Endodermal cell (in vitro differentiated cells): ENCODE results near the gene NLRP12. TPM values are rescaled to one million over a fixed set of nuclear protein-coding genes. Genes with fewer than 3 reads are reported as not detected.
"Not testable (repeated sequence)": the region's sequence is repeated elsewhere in the genome, so short reads cannot be mapped to it uniquely, and the experiment has no call there.

Source experiments
- DNase-seq: peaks from one replicate; pipeline ENCODE4 v3.0.0-alpha.2; 2017
- H3K27ac ChIP-seq: 2 replicates; pipeline ENCODE4 v1.5.1; 2013; ENCODE audit warnings: mild to moderate bottlenecking, low read depth, low read length, moderate library complexity
- H3K27me3 ChIP-seq: 2 replicates; pipeline ENCODE4 v1.6.1; 2013; ENCODE audit warnings: mild to moderate bottlenecking, low read length, moderate library complexity; ENCODE audit not compliant: insufficient read depth, control insufficient read depth, poor library complexity, severe bottlenecking
- H3K36me3 ChIP-seq: 2 replicates; pipeline ENCODE4 v1.7.0; 2013; ENCODE audit warnings: mild to moderate bottlenecking, low read length, moderate library complexity; ENCODE audit not compliant: control insufficient read depth, insufficient read depth
- H3K4me1 ChIP-seq: one replicate; pipeline ENCODE4 v1.7.0; 2013; ENCODE audit warnings: low read length; ENCODE audit not compliant: control insufficient read depth, insufficient read depth
- H3K4me3 ChIP-seq: 2 replicates; pipeline ENCODE4 v1.5.1; 2013; ENCODE audit warnings: mild to moderate bottlenecking, low read length, moderate library complexity
- H3K9ac ChIP-seq: 2 replicates; pipeline ENCODE4 v1.6.1; 2013; ENCODE audit warnings: mild to moderate bottlenecking, low read length, moderate library complexity; ENCODE audit not compliant: poor library complexity, severe bottlenecking; ENCODE audit errors: extremely low read depth
- H3K9me3 ChIP-seq: 2 replicates; pipeline ENCODE4 v1.6.1; 2013; ENCODE audit warnings: mild to moderate bottlenecking, low read length, moderate library complexity; ENCODE audit not compliant: control insufficient read depth
- H3K27ac Mint-ChIP-seq: 2 replicates; pipeline ENCODE4 v1.8.0; 2020; ENCODE audit warnings: mixed read lengths
- H3K27me3 Mint-ChIP-seq: 2 replicates; pipeline ENCODE4 v1.8.0; 2021; ENCODE audit warnings: mild to moderate bottlenecking, mixed read lengths; ENCODE audit not compliant: insufficient read depth
- H3K36me3 Mint-ChIP-seq: 2 replicates; pipeline ENCODE4 v1.8.0; 2020; ENCODE audit warnings: low read depth, mixed read lengths
- H3K4me1 Mint-ChIP-seq: 2 replicates; pipeline ENCODE4 v1.8.0; 2020; ENCODE audit warnings: mixed read lengths
- H3K4me3 Mint-ChIP-seq: 2 replicates; pipeline ENCODE4 v1.8.0; 2020; ENCODE audit warnings: mild to moderate bottlenecking, moderate library complexity, mixed read lengths
- H3K9me3 Mint-ChIP-seq: 2 replicates; pipeline ENCODE4 v1.8.0; 2020; ENCODE audit warnings: mild to moderate bottlenecking, mixed read lengths
- CTCF ChIP-seq: fragments of 200-600 bp; sonication (generic); conservative IDR thresholded peaks from 2 replicates; pipeline ENCODE4 v1.5.0; 2021; ENCODE audit warnings: antibody characterized with exemption, mild to moderate bottlenecking
- WGBS, 2 experiments: methylation state at CpG; one replicate each; pipeline versions ENCODE4 v1.1.5 to v1.1.7; 2013; ENCODE audit warnings: missing lambda C conversion rate in 2 of 2, mixed read lengths in 1 of 2; ENCODE audit not compliant: insufficient coverage in 1 of 2, insufficient read length in 1 of 2; 5-methylcytosine and 5-hydroxymethylcytosine counted together
- total RNA-seq, 2 donors: library from RNA; stranded (reverse); fragmentation: NEBNext Ultra II Directional in 1 of 2; extraction: Animal tissue kit (Norgen Biotek cat#: 25700) in 1 of 2; gene quantifications; 2 replicates in 1 of 2; 3 replicates in 1 of 2; pipeline ENCODE4 v1.2.1, GENCODE V29; 2021

The NLRP12 gene
- total RNA-seq, 2 donors from 2014 or later = 0.20 to 2.6 TPM

- Mint-ChIP-seq H3K27ac (peak overlapping the region; percentile 97), H3K9me3 (no peaks in the 10 kb centered on the region), H3K27me3 (no peaks in the 10 kb centered on the region), H3K36me3 (no peaks in the 10 kb centered on the region), H3K4me3 (peak overlapping the region; percentile 24), H3K4me1 (peaks cover 38% of the 10 kb centered on the region)
- H3K9me3 ChIP-seq = no peaks in the 10 kb centered on the region
- H3K27me3 ChIP-seq = no peaks in the 10 kb centered on the region
- no peak overlapping the region for H3K4me3 ChIP-seq
- H3K36me3 ChIP-seq = no peaks in the 10 kb centered on the region
- peak overlapping the region; percentile 0 for H3K27ac ChIP-seq
- 49 to 77% methylated on average over 4 of the region's 4 CpGs for WGBS, 2 experiments
- no peaks in the 10 kb centered on the region for H3K4me1 ChIP-seq
- TF ChIP-seq CTCF = no peak
- H3K9ac ChIP-seq = peak overlapping the region; percentile 68
- no peak for DNase-seq
These were observed 50.1 kb downstream of the NLRP12 start for GRCh38 chr19:53773999-53774398.

DNA sequence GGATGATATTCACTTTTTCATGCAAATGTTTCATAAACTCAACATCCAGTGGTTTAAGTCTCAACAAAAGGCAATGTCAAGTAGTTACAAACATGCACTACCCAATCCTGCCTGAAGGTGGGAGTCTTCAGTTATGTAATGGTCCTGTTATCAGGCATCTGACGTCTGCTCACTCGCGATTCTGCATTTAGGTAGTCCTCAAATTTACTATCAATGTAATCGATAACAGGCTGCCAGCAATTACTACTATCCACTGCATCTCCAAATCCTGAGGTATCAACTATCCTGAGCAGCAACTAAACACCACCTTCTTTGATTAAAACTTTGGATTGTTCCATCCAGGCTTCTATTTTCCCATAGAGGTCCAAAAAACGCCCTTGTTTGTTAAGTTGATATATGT lies 51.2 kb downstream of the NLRP12 start:
- H3K9ac ChIP-seq = peak overlapping the region; percentile 21
- no peak overlapping the region for H3K4me3 ChIP-seq
- Mint-ChIP-seq H3K9me3 (no peaks in the 10 kb centered on the region), H3K27me3 (no peaks in the 10 kb centered on the region), H3K4me1 (peaks cover 42% of the 10 kb centered on the region), H3K36me3 (no peaks in the 10 kb centered on the region), H3K4me3 (no peak overlapping the region), H3K27ac (peak overlapping the region; percentile 78)
- peak; percentile 93 for DNase-seq
- H3K27me3 ChIP-seq = no peaks in the 10 kb centered on the region
- 2 to 17% methylated on average over 4 to 5 of the region's 5 CpGs for WGBS, 2 experiments
- H3K36me3 ChIP-seq = no peaks in the 10 kb centered on the region
- H3K9me3 ChIP-seq = no peaks in the 10 kb centered on the region
- no peaks in the 10 kb centered on the region for H3K4me1 ChIP-seq
- H3K27ac ChIP-seq = no peak overlapping the region
- TF ChIP-seq CTCF = peak; percentile 84

GRCh38 chr19:53771144-53771543 lies 53.0 kb downstream of the NLRP12 start:
- Mint-ChIP-seq H3K27ac (peak overlapping the region; percentile 94), H3K9me3 (no peaks in the 10 kb centered on the region), H3K27me3 (no peaks in the 10 kb centered on the region), H3K4me3 (no peak overlapping the region), H3K36me3 (no peaks in the 10 kb centered on the region), H3K4me1 (peaks cover 41% of the 10 kb centered on the region)
- WGBS, 2 experiments = 51 to 56% methylated on average over 2 of the region's 4 CpGs
- H3K4me1 ChIP-seq = no peaks in the 10 kb centered on the region
- H3K9me3 ChIP-seq = no peaks in the 10 kb centered on the region
- no peak overlapping the region for H3K4me3 ChIP-seq
- no peak for TF ChIP-seq CTCF
- DNase-seq = no peak
- H3K36me3 ChIP-seq = no peaks in the 10 kb centered on the region
- peak overlapping the region; percentile 49 for H3K27ac ChIP-seq
- H3K27me3 ChIP-seq = no peaks in the 10 kb centered on the region
- peak overlapping the region; percentile 11 for H3K9ac ChIP-seq

DNA sequence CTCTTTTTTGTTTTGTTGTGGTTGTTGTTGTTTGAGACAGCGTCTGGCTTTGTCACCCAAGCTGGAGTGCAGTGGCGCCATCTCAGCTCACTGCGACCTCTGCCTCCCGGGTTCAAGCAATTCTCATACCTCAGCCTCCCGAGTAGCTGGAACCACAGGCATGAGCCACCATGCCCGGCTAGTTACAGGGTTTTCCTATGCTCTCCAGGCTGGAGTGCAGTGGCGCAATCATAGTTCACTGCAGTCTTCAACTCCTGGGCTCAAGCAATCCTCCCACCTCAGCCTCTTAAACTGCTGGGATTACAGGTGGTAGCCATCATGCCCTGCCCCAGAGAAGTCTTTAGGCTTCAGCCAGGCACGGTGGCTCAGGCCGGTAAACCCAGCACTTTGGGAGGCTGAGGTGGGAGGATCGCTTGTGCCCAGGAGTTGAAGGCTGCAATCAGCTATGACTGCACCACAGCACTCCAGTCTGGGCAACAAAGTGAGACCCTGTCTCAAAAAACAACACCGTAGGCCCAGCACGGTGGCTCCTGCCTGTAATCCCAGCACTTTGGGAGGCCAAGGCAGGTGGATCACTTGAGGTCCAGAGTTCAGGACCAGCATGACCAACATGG lies 54.3 kb downstream of the NLRP12 start:
- not testable (repeated sequence) for H3K27ac Mint-ChIP-seq, H3K9ac ChIP-seq, H3K4me3 Mint-ChIP-seq, H3K27ac ChIP-seq, H3K36me3 ChIP-seq, H3K27me3 Mint-ChIP-seq, DNase-seq, H3K36me3 Mint-ChIP-seq, H3K9me3 Mint-ChIP-seq, H3K4me3 ChIP-seq, H3K27me3 ChIP-seq, H3K4me1 ChIP-seq, H3K9me3 ChIP-seq
- 93 to 96% methylated on average over 10 to 12 of the region's 12 CpGs for WGBS, 2 experiments
- H3K4me1 Mint-ChIP-seq = peaks cover 37% of the 10 kb centered on the region
